ENCODE data around the gene FERMT3. TPM values are rescaled to one million over a fixed set of nuclear protein-coding genes. Genes with fewer than 3 reads are reported as not detected.

Gene FERMT3
- polyA plus RNA-seq, 3 donors = 289 to 421 (median 310) TPM

GRCh38 chr11:64211181-64211872 is 4.8 kb downstream of the FERMT3 start:
- intact Hi-C loops (cut with micrococcal nuclease) = no loop called here
- Histone ChIP-seq H3K9ac (ENCODE audit: insufficient read depth, low read length, poor library complexity, severe bottlenecking) (no peak overlapping the region), H3K27me3 (ENCODE audit: control insufficient read depth in 2 of 2, insufficient read depth in 2 of 2, low read length in 2 of 2) (no peaks in the 10 kb centered on the region), H3K9me3 (replicated peaks in 1 of 2; ENCODE audit: control insufficient read depth in 1 of 2, insufficient read depth in 1 of 2, low read length in 2 of 2) (no peaks in the 10 kb centered on the region), H3K4me3 (replicated peaks in 1 of 3; ENCODE audit: low read depth in 2 of 3, low read length in 3 of 3) (no peak overlapping the region), H3K4me1 (ENCODE audit: control insufficient read depth in 1 of 2, insufficient read depth in 2 of 2, low read length in 2 of 2) (peaks cover 20 to 29% of the 10 kb centered on the region in 2 donors), H3K79me2 (ENCODE audit: insufficient read depth, low read length) (peaks cover 83% of the 10 kb centered on the region), H3K36me3 (replicated peaks in 1 of 2; ENCODE audit: control insufficient read depth in 1 of 2, insufficient read depth in 2 of 2, low read length in 2 of 2) (peaks cover 69 to 74% of the 10 kb centered on the region in 2 donors), H2AFZ (ENCODE audit: insufficient read depth, low read depth, low read length, poor library complexity, severe bottlenecking) (no peak overlapping the region), H3K27ac (ENCODE audit: low read depth in 1 of 2, low read length in 2 of 2) (peak overlapping the region in 1 of 2 donors; percentile 26), H4K20me1 (ENCODE audit: insufficient read depth, low read length) (peaks cover 91% of the 10 kb centered on the region), H3K4me2 (replicated peaks; ENCODE audit: extremely low read depth, low read length, poor library complexity, severe bottlenecking) (no peak overlapping the region)
- Mint-ChIP-seq H3K4me3 (no peak overlapping the region), H3K9me3 (peaks cover 0 to under 1% (median 0%) of the 10 kb centered on the region in 7 donors), H3K27ac (peak overlapping the region in 4 of 7 donors; percentile 57 to 74 (median 71)), H3K4me1 (peaks cover 28% of the 10 kb centered on the region), H3K27me3 (ENCODE audit: low read depth in 3 of 3) (peaks cover 0 to 2% (median 0%) of the 10 kb centered on the region in 3 donors), H3K36me3 (peaks cover 65 to 74% of the 10 kb centered on the region in 2 donors)
- 93% methylated on average over 21 of the region's 30 CpGs for WGBS (ENCODE audit: insufficient coverage)
- no peak for TF ChIP-seq CTCF (IDR thresholded peaks at IDR 0.05)
- peak in 1 of 3 donors; percentile 3 for DNase-seq

GRCh38 chr11:64216879-64217278 is 10.4 kb downstream of the FERMT3 start:
- H3K79me2 ChIP-seq (ENCODE audit: insufficient read depth, low read length) = peaks cover 52% of the 10 kb centered on the region
- peaks cover 93% of the 10 kb centered on the region for H4K20me1 ChIP-seq (ENCODE audit: insufficient read depth, low read length)
- H2AFZ ChIP-seq (ENCODE audit: insufficient read depth, low read depth, low read length, poor library complexity, severe bottlenecking) = no peak overlapping the region
- no peak overlapping the region for H3K9ac ChIP-seq (ENCODE audit: insufficient read depth, low read length, poor library complexity, severe bottlenecking)
- H3K4me2 ChIP-seq (replicated peaks; ENCODE audit: extremely low read depth, low read length, poor library complexity, severe bottlenecking) = no peak overlapping the region
- DNase-seq = no peak
- WGBS (ENCODE audit: insufficient coverage) = 81% methylated on average over 4 of the region's 6 CpGs
- H3K27me3 ChIP-seq (ENCODE audit: control insufficient read depth in 2 of 2, insufficient read depth in 2 of 2, low read length in 2 of 2) = no peaks in the 10 kb centered on the region
- no peak for TF ChIP-seq CTCF (IDR thresholded peaks at IDR 0.05)
- H3K36me3 Mint-ChIP-seq = peaks cover 78 to 94% of the 10 kb centered on the region in 2 donors
- no peak overlapping the region for H3K27ac ChIP-seq (ENCODE audit: low read depth in 1 of 2, low read length in 2 of 2)
- H3K4me3 ChIP-seq (replicated peaks in 1 of 3; ENCODE audit: low read depth in 2 of 3, low read length in 3 of 3) = no peak overlapping the region
- H3K9me3 Mint-ChIP-seq = peaks cover 0 to 2% (median 0%) of the 10 kb centered on the region in 7 donors
- H3K27ac Mint-ChIP-seq = peak overlapping the region in 1 of 7 donors; percentile 32
- intact Hi-C loops (cut with micrococcal nuclease) = no loop called here
- H3K4me1 ChIP-seq (ENCODE audit: control insufficient read depth in 1 of 2, insufficient read depth in 2 of 2, low read length in 2 of 2) = no peaks in the 10 kb centered on the region
- peaks cover 80 to 90% of the 10 kb centered on the region in 2 donors for H3K36me3 ChIP-seq (replicated peaks in 1 of 2; ENCODE audit: control insufficient read depth in 1 of 2, insufficient read depth in 2 of 2, low read length in 2 of 2)
- H3K4me3 Mint-ChIP-seq = no peak overlapping the region
- no peaks in the 10 kb centered on the region for H3K9me3 ChIP-seq (replicated peaks in 1 of 2; ENCODE audit: control insufficient read depth in 1 of 2, insufficient read depth in 1 of 2, low read length in 2 of 2)
- H3K4me1 Mint-ChIP-seq = peaks cover 6% of the 10 kb centered on the region
- peaks cover 0 to 2% (median 0%) of the 10 kb centered on the region in 3 donors for H3K27me3 Mint-ChIP-seq (ENCODE audit: low read depth in 3 of 3)

Data from CD14-positive monocyte (primary cell).